Measurements from ENCODE around the gene FBN1. TPM values are rescaled to one million over a fixed set of nuclear protein-coding genes. Genes with fewer than 3 reads are reported as not detected.

Gene FBN1
- total and polyA plus RNA-seq, 7 donors, result 1.2 to 173 (median 57.0) TPM

- Histone ChIP-seq H3K4me3 (no peak overlapping the region), H3K4me1 (no peaks in the 10 kb centered on the region), H3K36me3 (peaks cover 0 to 42% (median 0%) of the 10 kb centered on the region in 4 donors), H3K27ac (no peak overlapping the region), H3K27me3 (no peaks in the 10 kb centered on the region), H3K9me3 (no peaks in the 10 kb centered on the region)
- DNase-seq, result no peak
- intact Hi-C loops (cut with DNase I), result no loop called here
- TF ChIP-seq POLR2A (IDR thresholded peaks at IDR 0.05), result no peak
- TF ChIP-seq POLR2AphosphoS5 (IDR thresholded peaks at IDR 0.05), result no peak
- TF ChIP-seq CTCF (IDR thresholded peaks at IDR 0.05), result no peak
- TF ChIP-seq EP300 (IDR thresholded peaks at IDR 0.05), result no peak
These were observed 145.5 kb downstream of the FBN1 start for GRCh38 chr15:48499978-48500377.

GRCh38 chr15:48498828-48499227, 146.7 kb downstream of the FBN1 start:
- H3K27me3 ChIP-seq, result no peaks in the 10 kb centered on the region
- H3K27ac ChIP-seq, result no peak overlapping the region
- no peaks in the 10 kb centered on the region for H3K9me3 ChIP-seq
- H3K4me1 ChIP-seq, result no peaks in the 10 kb centered on the region
- DNase-seq, result no peak
- H3K36me3 ChIP-seq, result peaks cover 0 to 45% (median 0%) of the 10 kb centered on the region in 4 donors
- intact Hi-C loops (cut with DNase I), result no loop called here
- 76 to 86% methylated on average over 3 of the region's 3 CpGs for WGBS, 2 donors
- TF ChIP-seq CTCF (IDR thresholded peaks at IDR 0.05) (no peak), POLR2AphosphoS5 (IDR thresholded peaks at IDR 0.05) (no peak), EP300 (IDR thresholded peaks at IDR 0.05) (no peak), POLR2A (IDR thresholded peaks at IDR 0.05) (no peak)
- H3K4me3 ChIP-seq, result no peak overlapping the region

GRCh38 chr15:48494631-48495030, 150.9 kb downstream of the FBN1 start:
- H3K27me3 ChIP-seq, result no peaks in the 10 kb centered on the region
- intact Hi-C loops (cut with DNase I), result no loop called here
- DNase-seq, result no peak
- no peak overlapping the region for H3K4me3 ChIP-seq
- H3K9me3 ChIP-seq, result no peaks in the 10 kb centered on the region
- H3K4me1 ChIP-seq, result no peaks in the 10 kb centered on the region
- no peak for TF ChIP-seq POLR2AphosphoS5 (IDR thresholded peaks at IDR 0.05)
- no peak for TF ChIP-seq EP300 (IDR thresholded peaks at IDR 0.05)
- TF ChIP-seq CTCF (IDR thresholded peaks at IDR 0.05), result no peak
- no peak for TF ChIP-seq POLR2A (IDR thresholded peaks at IDR 0.05)
- 78 to 89% methylated on average over 2 of the region's 2 CpGs for WGBS, 2 donors
- peak overlapping the region in 3 of 4 donors; percentile 38 to 47 (median 42) for H3K27ac ChIP-seq
- H3K36me3 ChIP-seq, result peaks cover 0 to 55% (median 2%) of the 10 kb centered on the region in 4 donors

GRCh38 chr15:48493763-48494225, 151.7 kb downstream of the FBN1 start:
- intact Hi-C loops (cut with DNase I), result no loop called here
- Histone ChIP-seq H3K36me3 (peaks cover 0 to 63% (median 3%) of the 10 kb centered on the region in 4 donors), H3K27me3 (no peaks in the 10 kb centered on the region), H3K4me3 (no peak overlapping the region), H3K27ac (peak overlapping the region in 3 of 4 donors; percentile 38 to 47 (median 42)), H3K4me1 (no peaks in the 10 kb centered on the region), H3K9me3 (no peaks in the 10 kb centered on the region)
- 70 to 84% methylated on average over 4 of the region's 4 CpGs for WGBS, 2 donors
- TF ChIP-seq POLR2A (IDR thresholded peaks at IDR 0.05) (no peak), EP300 (IDR thresholded peaks at IDR 0.05) (no peak), CTCF (IDR thresholded peaks at IDR 0.05) (no peak), POLR2AphosphoS5 (IDR thresholded peaks at IDR 0.05) (no peak)
- no peak for DNase-seq

Measured in sigmoid colon (tissue), 7 donors.